Mesothelial cell of epicardium (in vitro differentiated cells): ENCODE results near the gene NUP160. TPM values are rescaled to one million over a fixed set of nuclear protein-coding genes. Genes with fewer than 3 reads are reported as not detected.
"Not testable (repeated sequence)": the region's sequence is repeated elsewhere in the genome, so short reads cannot be mapped to it uniquely, and the experiment has no call there.

Experiments used
- DNase-seq, 2 experiments: peaks; one replicate each; pipeline ENCODE4 v3.0.0; 2021; ENCODE audit warnings: low spot score in 2 of 2; ENCODE audit not compliant: unreplicated experiment in 2 of 2
- H3K27ac Mint-ChIP-seq: 2 replicates; pipeline ENCODE4 v1.8.0; 2021; ENCODE audit warnings: mixed read lengths
- H3K27me3 Mint-ChIP-seq: 2 replicates; pipeline ENCODE4 v1.8.0; 2021; ENCODE audit warnings: low read depth, mixed read lengths
- H3K36me3 Mint-ChIP-seq: 2 replicates; pipeline ENCODE4 v1.8.0; 2021; ENCODE audit warnings: mixed read lengths
- H3K4me1 Mint-ChIP-seq: 2 replicates; pipeline ENCODE4 v1.8.0; 2021; ENCODE audit warnings: mixed read lengths
- H3K4me3 Mint-ChIP-seq: 2 replicates; pipeline ENCODE4 v1.8.0; 2021; ENCODE audit warnings: mild to moderate bottlenecking, moderate library complexity, mixed read lengths
- H3K9me3 Mint-ChIP-seq: 2 replicates; pipeline ENCODE4 v1.8.0; 2021; ENCODE audit warnings: mixed read lengths
- total RNA-seq: library from RNA; stranded (reverse); gene quantifications from 3 replicates; pipeline ENCODE4 v1.2.1, GENCODE V29; 2021
- TF ChIP-seq, protein P1 (sequence below): fragments of 200-600 bp; sonication (generic); IDR thresholded peaks from one replicate; pipeline ENCODE4 v1.5.0; 2021; ENCODE audit warnings: antibody characterized with exemption; ENCODE audit not compliant: unreplicated experiment

NUP160 gene, protein sequence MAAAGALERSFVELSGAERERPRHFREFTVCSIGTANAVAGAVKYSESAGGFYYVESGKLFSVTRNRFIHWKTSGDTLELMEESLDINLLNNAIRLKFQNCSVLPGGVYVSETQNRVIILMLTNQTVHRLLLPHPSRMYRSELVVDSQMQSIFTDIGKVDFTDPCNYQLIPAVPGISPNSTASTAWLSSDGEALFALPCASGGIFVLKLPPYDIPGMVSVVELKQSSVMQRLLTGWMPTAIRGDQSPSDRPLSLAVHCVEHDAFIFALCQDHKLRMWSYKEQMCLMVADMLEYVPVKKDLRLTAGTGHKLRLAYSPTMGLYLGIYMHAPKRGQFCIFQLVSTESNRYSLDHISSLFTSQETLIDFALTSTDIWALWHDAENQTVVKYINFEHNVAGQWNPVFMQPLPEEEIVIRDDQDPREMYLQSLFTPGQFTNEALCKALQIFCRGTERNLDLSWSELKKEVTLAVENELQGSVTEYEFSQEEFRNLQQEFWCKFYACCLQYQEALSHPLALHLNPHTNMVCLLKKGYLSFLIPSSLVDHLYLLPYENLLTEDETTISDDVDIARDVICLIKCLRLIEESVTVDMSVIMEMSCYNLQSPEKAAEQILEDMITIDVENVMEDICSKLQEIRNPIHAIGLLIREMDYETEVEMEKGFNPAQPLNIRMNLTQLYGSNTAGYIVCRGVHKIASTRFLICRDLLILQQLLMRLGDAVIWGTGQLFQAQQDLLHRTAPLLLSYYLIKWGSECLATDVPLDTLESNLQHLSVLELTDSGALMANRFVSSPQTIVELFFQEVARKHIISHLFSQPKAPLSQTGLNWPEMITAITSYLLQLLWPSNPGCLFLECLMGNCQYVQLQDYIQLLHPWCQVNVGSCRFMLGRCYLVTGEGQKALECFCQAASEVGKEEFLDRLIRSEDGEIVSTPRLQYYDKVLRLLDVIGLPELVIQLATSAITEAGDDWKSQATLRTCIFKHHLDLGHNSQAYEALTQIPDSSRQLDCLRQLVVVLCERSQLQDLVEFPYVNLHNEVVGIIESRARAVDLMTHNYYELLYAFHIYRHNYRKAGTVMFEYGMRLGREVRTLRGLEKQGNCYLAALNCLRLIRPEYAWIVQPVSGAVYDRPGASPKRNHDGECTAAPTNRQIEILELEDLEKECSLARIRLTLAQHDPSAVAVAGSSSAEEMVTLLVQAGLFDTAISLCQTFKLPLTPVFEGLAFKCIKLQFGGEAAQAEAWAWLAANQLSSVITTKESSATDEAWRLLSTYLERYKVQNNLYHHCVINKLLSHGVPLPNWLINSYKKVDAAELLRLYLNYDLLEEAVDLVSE (N-terminal part only)
- total RNA-seq, result 61.9 to 66.5 TPM (median 64.2 TPM) in 3 replicates

DNA sequence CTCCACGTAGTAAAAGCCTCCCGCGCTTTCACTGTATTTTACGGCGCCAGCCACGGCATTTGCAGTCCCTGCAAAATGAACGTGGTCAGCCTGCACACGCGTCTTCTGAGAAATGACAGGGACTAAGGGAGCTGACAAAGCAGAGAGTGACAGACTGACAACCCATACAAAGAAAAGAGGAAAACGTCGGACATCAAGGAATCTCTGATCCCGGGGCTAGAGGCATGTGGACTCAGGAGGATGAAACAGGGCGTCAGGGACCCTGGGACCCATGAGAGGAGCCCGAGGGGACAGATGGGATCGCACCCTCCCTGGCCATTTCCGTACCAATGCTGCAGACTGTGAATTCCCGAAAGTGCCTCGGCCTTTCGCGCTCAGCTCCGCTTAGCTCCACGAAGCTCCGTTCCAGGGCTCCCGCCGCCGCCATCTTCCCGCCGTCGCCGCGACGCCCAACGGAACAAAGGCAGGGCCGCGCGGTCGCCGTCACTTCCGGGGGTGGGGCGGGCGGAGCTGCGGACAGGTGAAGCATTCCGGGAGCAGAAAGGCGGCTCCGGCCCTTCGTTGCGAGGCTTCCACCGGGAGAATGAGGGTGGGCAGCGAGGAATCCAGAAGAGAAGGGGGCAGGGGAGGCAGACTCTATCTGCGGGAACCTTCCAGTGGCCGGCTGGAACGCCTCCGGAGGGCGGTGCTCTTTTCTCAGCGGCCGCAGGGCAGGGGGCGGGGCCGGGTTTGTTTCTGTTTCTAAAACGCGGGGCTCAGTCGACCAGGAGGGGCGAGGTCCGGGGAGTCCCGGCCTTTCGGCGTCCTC is at the start of gene NUP160:
TSS of gene NUP160 (minus strand) at position 459 of the 808 bp plus-strand sequence. CDS start at position 427, 32 bp downstream.
- Mint-ChIP-seq H3K27me3 (no peaks in the 10 kb centered on the region), H3K4me1 (peaks cover 25% of the 10 kb centered on the region), H3K4me3 (peak within 1 kb of the TSS; percentile 98), H3K9me3 (no peaks in the 10 kb centered on the region), H3K27ac (peak within 1 kb of the TSS; percentile 99), H3K36me3 (peaks cover 9% of the 10 kb centered on the region)
- TF ChIP-seq, protein P1, sequence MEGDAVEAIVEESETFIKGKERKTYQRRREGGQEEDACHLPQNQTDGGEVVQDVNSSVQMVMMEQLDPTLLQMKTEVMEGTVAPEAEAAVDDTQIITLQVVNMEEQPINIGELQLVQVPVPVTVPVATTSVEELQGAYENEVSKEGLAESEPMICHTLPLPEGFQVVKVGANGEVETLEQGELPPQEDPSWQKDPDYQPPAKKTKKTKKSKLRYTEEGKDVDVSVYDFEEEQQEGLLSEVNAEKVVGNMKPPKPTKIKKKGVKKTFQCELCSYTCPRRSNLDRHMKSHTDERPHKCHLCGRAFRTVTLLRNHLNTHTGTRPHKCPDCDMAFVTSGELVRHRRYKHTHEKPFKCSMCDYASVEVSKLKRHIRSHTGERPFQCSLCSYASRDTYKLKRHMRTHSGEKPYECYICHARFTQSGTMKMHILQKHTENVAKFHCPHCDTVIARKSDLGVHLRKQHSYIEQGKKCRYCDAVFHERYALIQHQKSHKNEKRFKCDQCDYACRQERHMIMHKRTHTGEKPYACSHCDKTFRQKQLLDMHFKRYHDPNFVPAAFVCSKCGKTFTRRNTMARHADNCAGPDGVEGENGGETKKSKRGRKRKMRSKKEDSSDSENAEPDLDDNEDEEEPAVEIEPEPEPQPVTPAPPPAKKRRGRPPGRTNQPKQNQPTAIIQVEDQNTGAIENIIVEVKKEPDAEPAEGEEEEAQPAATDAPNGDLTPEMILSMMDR, result no peak
- DNase-seq, result peak; percentile 75 to 88

DNA sequence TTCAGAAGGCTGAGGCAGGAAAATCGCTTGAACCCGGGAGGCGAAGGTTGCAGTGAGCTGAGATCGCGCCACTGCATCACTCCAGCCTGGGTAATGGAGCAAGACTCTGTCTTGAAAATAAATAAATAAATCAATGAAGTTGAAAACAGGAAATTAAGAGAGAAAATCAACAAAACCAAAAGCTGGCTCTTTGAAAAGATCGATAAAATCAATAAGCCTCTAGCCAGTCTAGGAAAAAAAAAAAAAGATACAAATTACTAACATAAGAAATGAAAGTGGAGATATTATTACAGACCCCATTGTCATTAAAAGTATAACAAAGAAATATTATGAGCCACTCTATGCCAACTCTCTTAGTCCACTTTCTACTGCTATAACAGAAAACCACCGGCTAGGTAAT is 48.0 kb upstream of the NUP160 start:
- TF ChIP-seq, protein P1, result no peak
- Mint-ChIP-seq H3K27me3 (no peaks in the 10 kb centered on the region), H3K9me3 (peaks cover 9% of the 10 kb centered on the region), H3K4me1 (no peaks in the 10 kb centered on the region), H3K36me3 (peaks cover 2% of the 10 kb centered on the region), H3K4me3 (no peak overlapping the region), H3K27ac (no peak overlapping the region)
- DNase-seq, result no peak

DNA sequence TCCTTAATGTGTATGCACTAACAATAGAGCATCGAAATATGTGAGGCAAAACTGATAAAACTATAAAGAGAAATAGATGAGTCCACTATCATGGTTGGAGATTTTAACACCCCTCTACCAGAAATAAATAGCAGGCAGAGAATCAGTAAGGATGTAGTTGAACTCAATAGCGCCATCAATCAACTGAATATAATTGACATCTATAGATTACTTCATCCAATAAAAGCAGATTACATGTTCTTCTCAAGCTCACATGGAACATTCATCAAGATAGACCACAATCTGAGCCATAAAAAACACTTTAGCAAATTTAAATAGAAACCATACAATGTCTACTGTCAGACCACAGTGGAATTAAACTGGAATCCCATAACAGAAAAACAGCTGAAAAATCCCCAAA is 46.9 kb upstream of the NUP160 start:
- H3K9me3 Mint-ChIP-seq, result peaks cover 9% of the 10 kb centered on the region
- H3K36me3 Mint-ChIP-seq, result peaks cover 2% of the 10 kb centered on the region
- TF ChIP-seq, protein P1, result no peak
- H3K4me3 Mint-ChIP-seq, result no peak overlapping the region
- DNase-seq, result no peak
- no peaks in the 10 kb centered on the region for H3K27me3 Mint-ChIP-seq
- no peaks in the 10 kb centered on the region for H3K4me1 Mint-ChIP-seq
- H3K27ac Mint-ChIP-seq, result no peak overlapping the region

DNA sequence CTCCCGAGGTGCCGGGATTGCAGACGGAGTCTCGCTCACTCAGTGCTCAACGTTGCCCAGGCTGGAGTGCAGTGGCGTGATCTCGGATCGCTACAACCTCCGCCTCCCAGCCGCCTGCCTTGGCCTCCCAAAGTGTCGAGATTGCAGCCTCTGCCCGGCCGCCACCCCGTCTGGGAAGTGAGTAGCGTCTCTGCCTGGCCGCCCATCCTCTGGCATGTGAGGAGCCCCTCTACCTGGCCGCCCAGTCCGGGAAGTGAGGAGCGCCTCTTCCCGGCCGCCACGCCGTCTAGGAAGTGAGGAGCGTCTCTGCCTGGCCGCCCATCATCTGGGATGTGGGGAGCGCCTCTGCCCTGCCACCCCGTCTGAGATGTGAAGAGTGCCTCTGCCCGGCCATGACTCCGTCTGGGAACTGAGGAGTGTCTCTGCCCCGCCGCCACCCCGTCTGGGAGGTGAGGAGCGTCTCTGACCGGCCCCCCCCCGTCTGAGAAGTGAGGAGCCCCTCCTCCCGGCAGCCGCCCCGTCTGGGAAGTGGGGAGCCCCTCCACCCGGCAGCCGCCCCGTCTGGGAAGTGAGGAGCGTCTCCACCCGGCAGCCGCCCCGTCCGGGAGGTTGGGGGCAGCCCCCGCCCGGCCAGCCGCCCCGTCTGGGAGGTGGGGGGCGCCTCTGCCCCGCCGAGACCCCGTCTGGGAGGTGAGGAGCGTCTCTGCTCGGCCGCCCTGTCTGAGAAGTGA is 44.6 kb upstream of the NUP160 start:
- H3K9me3 Mint-ChIP-seq, H3K27ac Mint-ChIP-seq, H3K36me3 Mint-ChIP-seq, H3K4me1 Mint-ChIP-seq, H3K4me3 Mint-ChIP-seq, H3K27me3 Mint-ChIP-seq, DNase-seq: not testable (repeated sequence)

DNA sequence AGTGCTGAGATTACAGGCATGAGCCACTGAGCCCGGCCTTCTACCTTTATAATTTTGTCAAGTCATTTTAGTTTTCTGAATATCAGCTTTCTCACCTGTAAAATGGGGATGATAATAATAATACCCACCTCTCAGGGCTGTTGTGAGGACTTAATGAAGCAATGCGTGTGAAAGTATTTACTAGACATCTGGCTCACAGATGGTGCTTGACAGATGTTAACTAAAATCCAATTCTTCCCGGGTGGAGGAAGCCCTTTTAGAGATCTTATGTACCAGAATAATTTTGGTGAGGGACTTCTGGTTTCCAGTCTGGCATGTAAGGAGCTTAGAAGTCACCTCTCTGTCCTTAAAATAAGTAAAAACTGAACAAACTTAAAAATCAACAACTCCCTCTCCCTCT is 43.7 kb upstream of the NUP160 start:
- no peak for DNase-seq
- Mint-ChIP-seq H3K27ac (no peak overlapping the region), H3K27me3 (no peaks in the 10 kb centered on the region), H3K4me1 (no peaks in the 10 kb centered on the region), H3K36me3 (peaks cover 2% of the 10 kb centered on the region), H3K9me3 (peaks cover 9% of the 10 kb centered on the region), H3K4me3 (no peak overlapping the region)
- TF ChIP-seq, protein P1, result no peak
